DND-41 (cell line): ENCODE measurements around the gene CD164.

Experiments
- CTCF ChIP-seq: IDR thresholded peaks from 2 replicates; pipeline ENCODE4 v1.5.1; 2012; ENCODE audit warnings: borderline replicate concordance, low read length, moderate library complexity, mild to moderate bottlenecking; ENCODE audit not compliant: poor library complexity, severe bottlenecking; ENCODE audit errors: extremely low read depth
- EZH2 ChIP-seq: IDR thresholded peaks from 3 replicates; pipeline ENCODE4 v1.6.1; 2012; ENCODE audit warnings: borderline replicate concordance, low read depth, mild to moderate bottlenecking, moderate library complexity, low read length, inconsistent platforms; ENCODE audit not compliant: severe bottlenecking

GRCh38 chr6:109320072-109320471, 62.2 kb downstream of the CD164 start:
- TF ChIP-seq CTCF, result no peak
- no peak for TF ChIP-seq EZH2
